ENCODE data around the gene CCNI2. TPM values are rescaled to one million over a fixed set of nuclear protein-coding genes. Genes with fewer than 3 reads are reported as not detected.
A peak's percentile ranks its signal among the peaks of the same experiment; 100 is the strongest.

CCNI2 gene
- total and polyA plus RNA-seq, 3 donors from 2014 or later = 1.1 to 4.5 (median 2.7) TPM

DNA sequence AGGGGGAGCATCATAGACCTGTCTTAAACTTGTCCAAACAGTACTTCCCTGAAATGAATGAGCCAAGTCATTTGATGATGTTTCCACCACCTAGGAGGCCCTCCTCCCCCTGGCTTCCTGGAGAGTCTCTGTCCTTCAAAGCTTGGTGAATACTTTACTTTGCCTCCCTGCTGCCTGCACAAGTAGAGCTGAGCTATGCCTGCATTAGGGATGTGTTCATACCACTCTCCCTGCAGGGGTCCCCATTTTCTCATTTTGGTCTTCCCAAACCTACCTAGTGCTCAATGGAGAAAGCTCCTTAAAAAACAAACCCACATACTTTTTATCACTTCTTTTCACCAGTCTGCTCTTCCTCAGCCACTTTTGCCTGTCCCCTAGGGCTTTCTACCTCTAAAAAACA is 7.7 kb downstream of the CCNI2 start:
- H3K4me1 ChIP-seq = peaks cover 3% of the 10 kb centered on the region
- H3K27me3 ChIP-seq = no peaks in the 10 kb centered on the region
- H3K4me3 ChIP-seq = no peak overlapping the region
- no peaks in the 10 kb centered on the region for H3K9me3 ChIP-seq
- intact Hi-C loops (cut with DNase I; ENCODE audit: low total_unique reads) = no loop called here
- no peaks in the 10 kb centered on the region for H3K36me3 ChIP-seq (ENCODE audit: low read depth, missing control alignments)
- no peak overlapping the region for H3K27ac ChIP-seq
- DNase-seq = no peak
- no peak for TF ChIP-seq POLR2A (IDR thresholded peaks at IDR 0.05)
- TF ChIP-seq, protein P1, sequence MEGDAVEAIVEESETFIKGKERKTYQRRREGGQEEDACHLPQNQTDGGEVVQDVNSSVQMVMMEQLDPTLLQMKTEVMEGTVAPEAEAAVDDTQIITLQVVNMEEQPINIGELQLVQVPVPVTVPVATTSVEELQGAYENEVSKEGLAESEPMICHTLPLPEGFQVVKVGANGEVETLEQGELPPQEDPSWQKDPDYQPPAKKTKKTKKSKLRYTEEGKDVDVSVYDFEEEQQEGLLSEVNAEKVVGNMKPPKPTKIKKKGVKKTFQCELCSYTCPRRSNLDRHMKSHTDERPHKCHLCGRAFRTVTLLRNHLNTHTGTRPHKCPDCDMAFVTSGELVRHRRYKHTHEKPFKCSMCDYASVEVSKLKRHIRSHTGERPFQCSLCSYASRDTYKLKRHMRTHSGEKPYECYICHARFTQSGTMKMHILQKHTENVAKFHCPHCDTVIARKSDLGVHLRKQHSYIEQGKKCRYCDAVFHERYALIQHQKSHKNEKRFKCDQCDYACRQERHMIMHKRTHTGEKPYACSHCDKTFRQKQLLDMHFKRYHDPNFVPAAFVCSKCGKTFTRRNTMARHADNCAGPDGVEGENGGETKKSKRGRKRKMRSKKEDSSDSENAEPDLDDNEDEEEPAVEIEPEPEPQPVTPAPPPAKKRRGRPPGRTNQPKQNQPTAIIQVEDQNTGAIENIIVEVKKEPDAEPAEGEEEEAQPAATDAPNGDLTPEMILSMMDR (IDR thresholded peaks at IDR 0.05) = no peak

GRCh38 chr5:132756542-132756941 is 9.3 kb downstream of the CCNI2 start:
- Histone ChIP-seq H3K36me3 (ENCODE audit: low read depth, missing control alignments) (no peaks in the 10 kb centered on the region), H3K27ac (no peak overlapping the region), H3K27me3 (no peaks in the 10 kb centered on the region), H3K4me3 (no peak overlapping the region), H3K9me3 (no peaks in the 10 kb centered on the region), H3K4me1 (peaks cover 3% of the 10 kb centered on the region)
- WGBS, 2 donors = 89% methylated on average over 5 of the region's 5 CpGs
- intact Hi-C loops (cut with DNase I; ENCODE audit: low total_unique reads) = no loop called here
- TF ChIP-seq POLR2A (IDR thresholded peaks at IDR 0.05) = no peak
- TF ChIP-seq, protein P1 (IDR thresholded peaks at IDR 0.05) = no peak
- no peak for DNase-seq

- TF ChIP-seq, protein P1 (IDR thresholded peaks at IDR 0.05) = no peak
- TF ChIP-seq POLR2A (IDR thresholded peaks at IDR 0.05) = no peak
- 87 to 93% methylated on average over 13 of the region's 13 CpGs for WGBS, 2 donors
- H3K27me3 ChIP-seq = no peaks in the 10 kb centered on the region
- no peak overlapping the region for H3K4me3 ChIP-seq
- H3K4me1 ChIP-seq = no peaks in the 10 kb centered on the region
- no peak for DNase-seq
- H3K27ac ChIP-seq = no peak overlapping the region
- no peaks in the 10 kb centered on the region for H3K36me3 ChIP-seq (ENCODE audit: low read depth, missing control alignments)
- H3K9me3 ChIP-seq = no peaks in the 10 kb centered on the region
- intact Hi-C loops (cut with DNase I; ENCODE audit: low total_unique reads) = no loop called here
Measured at GRCh38 chr5:132758451-132758850, 11.2 kb downstream of the CCNI2 start.

GRCh38 chr5:132759114-132760048 is 12.2 kb downstream of the CCNI2 start:
- H3K27me3 ChIP-seq = no peaks in the 10 kb centered on the region
- no peaks in the 10 kb centered on the region for H3K9me3 ChIP-seq
- H3K4me1 ChIP-seq = no peaks in the 10 kb centered on the region
- no peak overlapping the region for H3K4me3 ChIP-seq
- no peak overlapping the region for H3K27ac ChIP-seq
- TF ChIP-seq POLR2A (IDR thresholded peaks at IDR 0.05) = no peak
- TF ChIP-seq, protein P1 (IDR thresholded peaks at IDR 0.05) = no peak
- DNase-seq = peak; percentile 9
- intact Hi-C loops (cut with DNase I; ENCODE audit: low total_unique reads) = no loop called here
- no peaks in the 10 kb centered on the region for H3K36me3 ChIP-seq (ENCODE audit: low read depth, missing control alignments)
- 93 to 96% methylated on average over 13 of the region's 13 CpGs for WGBS, 2 donors

GRCh38 chr5:132760049-132760420 is 12.8 kb downstream of the CCNI2 start:
- TF ChIP-seq, protein P1 (IDR thresholded peaks at IDR 0.05) = no peak
- no peak for TF ChIP-seq POLR2A (IDR thresholded peaks at IDR 0.05)
- Histone ChIP-seq H3K36me3 (ENCODE audit: low read depth, missing control alignments) (no peaks in the 10 kb centered on the region), H3K4me3 (no peak overlapping the region), H3K27ac (no peak overlapping the region), H3K27me3 (no peaks in the 10 kb centered on the region), H3K4me1 (no peaks in the 10 kb centered on the region), H3K9me3 (no peaks in the 10 kb centered on the region)
- intact Hi-C loops (cut with DNase I; ENCODE audit: low total_unique reads) = no loop called here
- peak; percentile 6 for DNase-seq
- WGBS, 2 donors = 91 to 95% methylated on average over 12 of the region's 12 CpGs

All from testis (tissue), 3 donors.